ENCODE data around the gene WFS1. TPM values are rescaled to one million over a fixed set of nuclear protein-coding genes. Genes with fewer than 3 reads are reported as not detected.

The WFS1 gene
- total and polyA plus RNA-seq, 2 of the 13 experiments (the other 11 are each of a cell fraction or from before 2014, with no cell fraction given): 39.1 to 42.2 TPM

DNA sequence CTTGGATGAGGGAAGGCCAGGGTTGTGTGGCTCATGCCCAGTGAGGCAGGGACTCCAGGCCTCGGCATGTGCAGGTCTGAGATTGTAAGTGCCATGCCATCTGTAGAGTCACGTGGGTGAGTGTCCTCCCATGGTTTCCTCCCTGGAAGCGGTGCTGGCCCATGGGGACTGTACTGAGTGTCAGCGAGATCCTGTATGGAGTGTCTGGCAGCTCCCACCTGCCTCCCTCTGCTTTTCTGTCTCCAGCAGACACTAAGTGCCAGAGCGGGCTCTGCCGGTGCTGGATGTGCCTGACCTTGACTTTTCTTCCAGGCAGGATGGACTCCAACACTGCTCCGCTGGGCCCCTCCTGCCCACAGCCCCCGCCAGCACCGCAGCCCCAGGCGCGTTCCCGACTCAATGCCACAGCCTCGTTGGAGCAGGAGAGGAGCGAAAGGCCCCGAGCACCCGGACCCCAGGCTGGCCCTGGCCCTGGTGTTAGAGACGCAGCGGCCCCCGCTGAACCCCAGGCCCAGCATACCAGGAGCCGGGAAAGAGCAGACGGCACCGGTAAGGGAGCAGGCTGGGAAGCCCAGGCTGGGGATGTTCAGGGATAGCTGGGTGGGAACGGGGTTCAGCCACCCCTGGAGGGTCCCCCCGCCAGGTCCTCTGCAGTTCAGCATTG, 7.6 kb downstream of the WFS1 start (continued):
- TF ChIP-seq MAZ (IDR thresholded peaks at IDR 0.05; ENCODE audit: borderline replicate concordance, low read depth, low read length): peak; percentile 63; the same call in 1 of the 2 replicates
- TF ChIP-seq MAZ (CRISPR knock-in tag; IDR thresholded peaks at IDR 0.05; ENCODE audit: low read depth): peak; percentile 57; the same call in 1 of the 2 replicates
- TF ChIP-seq DNMT3B (CRISPR knock-in tag; conservative IDR thresholded peaks at IDR 0.05): no peak
- peak; percentile 63; the same call in 1 of the 2 replicates for TF ChIP-seq ZNF232 (CRISPR knock-in tag; IDR thresholded peaks at IDR 0.05; ENCODE audit: borderline replicate concordance)
- TF ChIP-seq MYPOP (CRISPR knock-in tag; IDR thresholded peaks at IDR 0.05): no peak
- TF ChIP-seq, protein P1, sequence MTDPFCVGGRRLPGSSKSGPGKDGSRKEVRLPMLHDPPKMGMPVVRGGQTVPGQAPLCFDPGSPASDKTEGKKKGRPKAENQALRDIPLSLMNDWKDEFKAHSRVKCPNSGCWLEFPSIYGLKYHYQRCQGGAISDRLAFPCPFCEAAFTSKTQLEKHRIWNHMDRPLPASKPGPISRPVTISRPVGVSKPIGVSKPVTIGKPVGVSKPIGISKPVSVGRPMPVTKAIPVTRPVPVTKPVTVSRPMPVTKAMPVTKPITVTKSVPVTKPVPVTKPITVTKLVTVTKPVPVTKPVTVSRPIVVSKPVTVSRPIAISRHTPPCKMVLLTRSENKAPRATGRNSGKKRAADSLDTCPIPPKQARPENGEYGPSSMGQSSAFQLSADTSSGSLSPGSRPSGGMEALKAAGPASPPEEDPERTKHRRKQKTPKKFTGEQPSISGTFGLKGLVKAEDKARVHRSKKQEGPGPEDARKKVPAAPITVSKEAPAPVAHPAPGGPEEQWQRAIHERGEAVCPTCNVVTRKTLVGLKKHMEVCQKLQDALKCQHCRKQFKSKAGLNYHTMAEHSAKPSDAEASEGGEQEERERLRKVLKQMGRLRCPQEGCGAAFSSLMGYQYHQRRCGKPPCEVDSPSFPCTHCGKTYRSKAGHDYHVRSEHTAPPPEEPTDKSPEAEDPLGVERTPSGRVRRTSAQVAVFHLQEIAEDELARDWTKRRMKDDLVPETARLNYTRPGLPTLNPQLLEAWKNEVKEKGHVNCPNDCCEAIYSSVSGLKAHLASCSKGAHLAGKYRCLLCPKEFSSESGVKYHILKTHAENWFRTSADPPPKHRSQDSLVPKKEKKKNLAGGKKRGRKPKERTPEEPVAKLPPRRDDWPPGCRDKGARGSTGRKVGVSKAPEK (CRISPR knock-in tag; IDR thresholded peaks at IDR 0.05; ENCODE audit: borderline replicate concordance): no peak
- no peak for TF ChIP-seq NFKB2 (CRISPR knock-in tag; IDR thresholded peaks at IDR 0.05; ENCODE audit: borderline replicate concordance)
- no peak for TF ChIP-seq SRSF9 (IDR thresholded peaks at IDR 0.05; ENCODE audit: borderline replicate concordance, insufficient read depth, low read depth, low read length, poor library complexity, severe bottlenecking)
- no peak for TF ChIP-seq NCOR1 (IDR thresholded peaks at IDR 0.05; ENCODE audit: borderline replicate concordance, low read length)
- TF ChIP-seq ZNF446 (CRISPR knock-in tag; IDR thresholded peaks at IDR 0.05): no peak
- TF ChIP-seq, protein P2, sequence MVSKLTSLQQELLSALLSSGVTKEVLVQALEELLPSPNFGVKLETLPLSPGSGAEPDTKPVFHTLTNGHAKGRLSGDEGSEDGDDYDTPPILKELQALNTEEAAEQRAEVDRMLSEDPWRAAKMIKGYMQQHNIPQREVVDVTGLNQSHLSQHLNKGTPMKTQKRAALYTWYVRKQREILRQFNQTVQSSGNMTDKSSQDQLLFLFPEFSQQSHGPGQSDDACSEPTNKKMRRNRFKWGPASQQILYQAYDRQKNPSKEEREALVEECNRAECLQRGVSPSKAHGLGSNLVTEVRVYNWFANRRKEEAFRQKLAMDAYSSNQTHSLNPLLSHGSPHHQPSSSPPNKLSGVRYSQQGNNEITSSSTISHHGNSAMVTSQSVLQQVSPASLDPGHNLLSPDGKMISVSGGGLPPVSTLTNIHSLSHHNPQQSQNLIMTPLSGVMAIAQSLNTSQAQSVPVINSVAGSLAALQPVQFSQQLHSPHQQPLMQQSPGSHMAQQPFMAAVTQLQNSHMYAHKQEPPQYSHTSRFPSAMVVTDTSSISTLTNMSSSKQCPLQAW (CRISPR knock-in tag; IDR thresholded peaks at IDR 0.05): no peak
- no peak for TF ChIP-seq SRSF4 (IDR thresholded peaks at IDR 0.05; ENCODE audit: low read depth, low read length, poor library complexity, severe bottlenecking)
- TF ChIP-seq ZSCAN5A (CRISPR knock-in tag; IDR thresholded peaks at IDR 0.05; ENCODE audit: borderline replicate concordance): no peak
- TF ChIP-seq SUZ12 (IDR thresholded peaks at IDR 0.05; ENCODE audit: low read depth, low read length): no peak
- no peak for TF ChIP-seq MIER3 (CRISPR knock-in tag; IDR thresholded peaks at IDR 0.05; ENCODE audit: borderline replicate concordance)
- no peak for TF ChIP-seq ZNF780A (CRISPR knock-in tag; IDR thresholded peaks at IDR 0.05)
- no peak for TF ChIP-seq ZNF841 (CRISPR knock-in tag; IDR thresholded peaks at IDR 0.05; ENCODE audit: borderline replicate concordance)
- no peak for TF ChIP-seq SMYD3 (CRISPR knock-in tag; IDR thresholded peaks at IDR 0.05)
- peak; percentile 51 for TF ChIP-seq SALL1 (CRISPR knock-in tag; IDR thresholded peaks at IDR 0.05)
- TF ChIP-seq ZNF781 (CRISPR knock-in tag; IDR thresholded peaks at IDR 0.05; ENCODE audit: borderline replicate concordance, not compliant biosample characterization): no peak
- no peak for TF ChIP-seq MXD4 (CRISPR knock-in tag; IDR thresholded peaks at IDR 0.05)
- no peak for TF ChIP-seq TRIM24 (CRISPR knock-in tag; IDR thresholded peaks at IDR 0.05)
- no peak for TF ChIP-seq ZNF678 (CRISPR knock-in tag; IDR thresholded peaks at IDR 0.05)
